Subcutaneous adipose tissue (tissue), 4 donors: Measurements from ENCODE around the gene LRRC28. TPM values are rescaled to one million over a fixed set of nuclear protein-coding genes. Genes with fewer than 3 reads are reported as not detected.

Experiments
- total RNA-seq, 4 donors: library from RNA; depleted of rRNA; stranded (reverse); fragments of >200 nt; gene quantifications; one replicate each; pipeline ENCODE4 v1.1.0, GENCODE V29; 2016
- TF ChIP-seq, protein P1 (sequence below): fragments of 450-650 bp; IDR thresholded peaks from one replicate; pipeline ENCODE4 v1.5.1; 2016; ENCODE audit warnings: low read depth, mild to moderate bottlenecking, control low read depth, antibody characterized with exemption, moderate library complexity

LRRC28 gene
- total RNA-seq, 4 donors from 2014 or later: 37.7 to 60.7 (median 45.8) TPM

DNA sequence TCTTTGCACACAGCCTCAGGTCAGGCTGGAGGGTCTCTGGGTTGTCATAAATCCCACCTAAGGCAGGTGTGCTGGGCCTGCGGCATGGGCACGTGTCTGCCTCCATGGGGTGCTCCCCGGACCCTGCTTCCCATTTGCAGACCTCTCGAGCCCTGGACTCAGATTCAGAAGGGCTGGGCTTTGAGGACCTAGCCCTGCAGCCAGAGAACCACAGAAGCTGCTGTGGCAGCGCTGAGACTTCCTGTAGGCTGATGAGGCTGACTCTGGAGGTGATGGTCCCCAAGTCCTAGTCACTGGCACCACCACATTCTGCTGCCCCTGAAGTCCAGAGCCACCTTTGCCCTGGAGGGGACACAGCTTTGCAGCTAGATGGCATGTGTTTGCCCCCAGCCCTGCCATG lies 156.4 kb downstream of the LRRC28 start:
- TF ChIP-seq, protein P1, sequence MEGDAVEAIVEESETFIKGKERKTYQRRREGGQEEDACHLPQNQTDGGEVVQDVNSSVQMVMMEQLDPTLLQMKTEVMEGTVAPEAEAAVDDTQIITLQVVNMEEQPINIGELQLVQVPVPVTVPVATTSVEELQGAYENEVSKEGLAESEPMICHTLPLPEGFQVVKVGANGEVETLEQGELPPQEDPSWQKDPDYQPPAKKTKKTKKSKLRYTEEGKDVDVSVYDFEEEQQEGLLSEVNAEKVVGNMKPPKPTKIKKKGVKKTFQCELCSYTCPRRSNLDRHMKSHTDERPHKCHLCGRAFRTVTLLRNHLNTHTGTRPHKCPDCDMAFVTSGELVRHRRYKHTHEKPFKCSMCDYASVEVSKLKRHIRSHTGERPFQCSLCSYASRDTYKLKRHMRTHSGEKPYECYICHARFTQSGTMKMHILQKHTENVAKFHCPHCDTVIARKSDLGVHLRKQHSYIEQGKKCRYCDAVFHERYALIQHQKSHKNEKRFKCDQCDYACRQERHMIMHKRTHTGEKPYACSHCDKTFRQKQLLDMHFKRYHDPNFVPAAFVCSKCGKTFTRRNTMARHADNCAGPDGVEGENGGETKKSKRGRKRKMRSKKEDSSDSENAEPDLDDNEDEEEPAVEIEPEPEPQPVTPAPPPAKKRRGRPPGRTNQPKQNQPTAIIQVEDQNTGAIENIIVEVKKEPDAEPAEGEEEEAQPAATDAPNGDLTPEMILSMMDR: no peak

DNA sequence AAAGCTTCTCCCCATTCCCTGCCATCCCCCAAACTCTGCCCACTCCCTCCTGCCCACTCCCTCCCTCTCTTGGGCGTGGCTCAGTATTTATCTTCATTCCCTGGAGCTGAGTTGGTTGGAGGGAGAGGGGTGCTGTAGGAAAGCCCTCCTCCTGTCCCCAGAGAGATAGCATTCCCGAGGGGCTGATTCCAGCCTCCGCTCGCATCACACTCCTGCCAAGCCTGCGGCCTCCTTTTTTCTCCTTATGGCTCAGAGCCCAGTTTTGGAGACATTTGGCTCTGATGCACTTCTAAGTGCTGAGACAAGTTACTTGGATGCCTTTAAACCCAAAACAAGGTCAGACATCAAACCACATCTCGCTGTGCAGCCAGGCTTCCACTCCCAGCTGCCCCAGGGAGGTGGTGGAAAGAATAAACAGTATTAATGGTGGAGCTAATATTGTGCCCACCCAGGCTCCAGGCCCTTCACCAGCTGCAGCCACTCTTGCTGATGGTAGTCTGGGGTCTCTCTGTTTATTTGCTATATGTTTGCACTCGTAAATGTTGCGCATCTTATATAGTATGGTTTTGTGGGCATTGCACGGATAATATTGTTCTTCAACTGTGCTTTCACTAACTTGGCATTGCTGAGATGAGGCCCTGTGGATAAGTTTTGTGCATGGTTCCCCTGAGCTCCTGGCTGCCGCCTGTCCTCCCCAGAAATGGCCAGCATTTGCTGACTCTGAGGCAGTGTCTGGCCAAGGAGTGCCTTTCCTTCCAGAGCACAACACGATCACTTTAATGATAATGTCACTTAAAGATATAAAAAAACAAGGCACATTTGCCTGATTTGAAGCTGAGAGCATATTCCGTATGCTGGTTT lies 157.2 kb downstream of the LRRC28 start:
- TF ChIP-seq, protein P1: no peak

DNA sequence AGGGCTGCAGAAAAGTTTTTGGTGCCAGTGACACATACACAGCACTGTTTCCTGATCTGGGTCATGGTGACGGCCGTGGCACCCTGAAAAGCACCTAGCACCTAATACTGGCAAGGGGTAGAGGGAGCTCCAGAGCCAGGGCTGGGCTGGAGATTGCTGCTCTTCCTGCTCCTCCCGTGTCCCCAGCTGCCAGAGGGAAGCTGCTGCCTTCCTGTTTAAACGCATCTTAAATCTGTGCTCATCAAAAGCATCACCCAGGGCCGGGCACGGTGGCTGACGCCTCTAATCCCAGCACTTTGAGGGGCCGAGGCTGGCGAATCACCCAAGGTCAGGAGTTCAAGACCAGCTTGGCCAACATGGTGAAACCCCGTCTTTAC lies 157.8 kb downstream of the LRRC28 start:
- TF ChIP-seq, protein P1: no peak

DNA sequence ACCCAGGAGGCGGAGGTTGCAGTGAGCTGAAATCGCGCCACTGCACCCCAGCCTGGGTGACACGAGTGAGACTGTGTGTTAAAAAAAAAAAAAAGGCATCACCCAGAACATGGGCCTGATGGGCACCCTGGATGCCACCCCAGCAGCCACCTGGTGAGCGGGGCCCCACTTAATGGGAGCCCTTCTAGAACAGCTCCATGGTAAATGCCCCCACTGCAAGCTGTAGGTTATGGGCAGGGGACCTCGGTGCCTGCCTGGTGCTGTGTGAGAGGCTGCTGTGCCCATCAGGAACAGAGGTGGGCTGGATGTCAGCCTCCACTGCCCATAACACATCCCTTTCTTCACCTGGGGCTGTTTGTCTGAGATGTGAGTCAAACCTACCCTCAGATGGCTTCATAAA lies 158.3 kb downstream of the LRRC28 start:
- TF ChIP-seq, protein P1: no peak

DNA sequence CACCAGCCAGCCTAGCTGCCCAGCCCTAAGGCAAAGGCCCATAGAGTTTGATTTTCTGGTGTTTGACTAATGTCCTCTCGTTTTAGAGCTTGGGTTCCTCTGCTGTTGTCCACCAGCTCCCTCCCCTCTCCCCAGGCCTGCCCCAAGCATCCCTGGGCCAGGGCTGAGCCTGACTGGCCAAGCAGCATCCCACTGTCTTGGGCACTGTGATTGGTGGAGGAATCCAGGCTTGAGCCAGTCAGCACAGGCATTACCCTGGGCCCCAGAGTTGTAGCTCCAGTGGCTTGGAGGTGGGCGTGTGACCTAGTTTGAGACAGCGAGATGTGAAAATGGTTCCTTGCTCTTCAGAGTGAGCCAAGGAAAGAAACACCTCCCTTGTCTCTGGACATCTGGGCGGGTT lies 159.2 kb downstream of the LRRC28 start:
- TF ChIP-seq, protein P1: no peak

DNA sequence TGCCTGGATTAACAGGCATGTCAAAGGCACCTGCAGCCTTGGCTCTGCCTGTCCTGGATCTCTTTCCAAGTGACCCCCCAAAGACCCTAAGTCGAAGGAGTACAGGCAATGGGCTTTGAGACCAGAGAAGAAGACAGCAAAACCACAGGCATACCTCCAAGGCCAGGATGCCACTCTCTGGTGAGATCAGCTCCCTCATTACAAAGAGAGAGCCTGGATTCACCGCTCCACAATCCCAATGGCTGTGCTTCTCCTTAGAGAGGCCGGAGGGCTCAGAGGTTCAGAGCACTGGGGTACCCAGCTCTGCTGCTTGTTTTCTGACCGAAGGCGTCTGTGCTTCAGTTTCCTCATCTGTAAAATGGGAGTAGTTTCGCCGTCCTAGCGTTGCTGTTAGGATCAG lies 160.0 kb downstream of the LRRC28 start:
- TF ChIP-seq, protein P1: no peak

DNA sequence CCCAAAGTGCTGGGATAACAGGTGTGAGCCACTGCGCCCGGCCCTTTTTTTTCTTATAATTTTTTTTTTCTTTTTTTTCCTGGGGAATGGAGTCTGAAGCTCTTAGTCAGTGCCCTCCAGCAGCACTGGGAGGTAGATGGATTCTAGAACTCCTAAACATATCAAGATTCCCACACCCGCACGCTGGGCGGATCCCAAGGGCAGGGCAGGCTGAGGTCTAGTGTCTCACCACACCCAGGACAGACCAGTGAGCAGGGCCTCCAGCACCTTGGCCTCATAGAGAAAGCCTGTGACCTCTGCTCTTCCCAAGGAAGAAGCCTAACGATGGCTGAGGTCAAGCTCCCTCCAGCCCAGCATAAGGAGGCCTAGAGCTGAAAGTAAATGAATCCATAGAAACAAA lies 160.8 kb downstream of the LRRC28 start:
- TF ChIP-seq, protein P1: no peak
